Heart right ventricle (tissue), 16 donors: Measurements from ENCODE around the gene SLC35F3. TPM values are rescaled to one million over a fixed set of nuclear protein-coding genes. Genes with fewer than 3 reads are reported as not detected.

Experiments
- ATAC-seq, 8 donors: fragments of 200-7000 bp; cut with Tn5 transposase; one replicate each; pipeline ENCODE4 v1.9.1; 2020; ENCODE audit warnings: mild to moderate bottlenecking in 8 of 8, moderate library complexity in 8 of 8, moderate number of reproducible peaks in 1 of 8
- DNase-seq, 2 donors: peaks; one replicate each; pipeline ENCODE4 v3.0.0-alpha.2; 2020
- H3K27ac ChIP-seq, 10 donors: fragments of 200-600 bp; sonication (generic) in 2 of 10; one replicate each; pipeline versions ENCODE4 v1.5.0 to v1.8.0; 2020 to 2022; ENCODE audit warnings: mild to moderate bottlenecking in 3 of 10
- H3K27me3 ChIP-seq, 7 donors: fragments of 200-600 bp; one replicate each; pipeline ENCODE4 v1.8.0; 2021 to 2022; ENCODE audit warnings: mild to moderate bottlenecking in 2 of 7
- H3K36me3 ChIP-seq, 9 donors: fragments of 200-600 bp; sonication (generic) in 1 of 9; one replicate each; pipeline versions ENCODE4 v1.5.0 to v1.8.0; 2020 to 2022; ENCODE audit warnings: mild to moderate bottlenecking in 2 of 9
- H3K4me1 ChIP-seq, 9 donors: fragments of 200-600 bp; sonication (generic) in 1 of 9; one replicate each; pipeline versions ENCODE4 v1.5.0 to v1.8.0; 2020 to 2022; ENCODE audit warnings: mild to moderate bottlenecking in 4 of 9
- H3K4me3 ChIP-seq, 10 donors: fragments of 200-600 bp; sonication (generic) in 2 of 10; one replicate each; pipeline versions ENCODE4 v1.5.0 to v1.8.0; 2020 to 2022; ENCODE audit warnings: mild to moderate bottlenecking in 7 of 10, moderate library complexity in 2 of 10
- H3K9me3 ChIP-seq, 11 donors: fragments of 200-600 bp in 10 of 11; sonication (generic) in 2 of 11; one replicate each; pipeline versions ENCODE4 v1.5.0 to v1.8.0; 2013 to 2022; ENCODE audit warnings: mild to moderate bottlenecking in 2 of 11, control low read depth in 1 of 11, moderate library complexity in 1 of 11
- WGBS, 2 donors: extraction: QIAGEN DNeasy Blood & Tissue Kit; methylation state at CpG; one replicate each; pipeline ENCODE4 v1.1.7; 2013; ENCODE audit warnings: inconsistent platforms in 1 of 2; 5-methylcytosine and 5-hydroxymethylcytosine counted together
- intact Hi-C, 10 donors: fragments of 100-400 bp; cut with DNase I; formaldehyde crosslinking; loops; one replicate each; pipeline versions ENCODE4 v1.11.1 to v1.14.2; 2022
- polyA plus RNA-seq, 2 donors: library from polyadenylated mRNA; stranded (reverse); fragments of 200-250 nt; gene quantifications; one replicate each; pipeline ENCODE4 v1.2.3, GENCODE V29; 2013
- total RNA-seq, 10 donors: library from RNA; stranded (reverse); fragmentation: NEBNext Ultra II Directional in 3 of 10; extraction: Animal tissue kit (Norgen Biotek cat#: 25700) in 3 of 10; gene quantifications; one replicate each; pipeline versions ENCODE4 v1.2.1 to v1.2.4, GENCODE V29; 2021 to 2023
- TF ChIP-seq, protein P1 (sequence below), 9 donors: fragments of 200-600 bp; sonication (generic) in 2 of 9; IDR thresholded peaks; one replicate each; pipeline versions ENCODE4 v1.5.0 to v1.8.0; 2021 to 2022; ENCODE audit warnings: antibody characterized with exemption in 9 of 9, mild to moderate bottlenecking in 5 of 9, moderate library complexity in 1 of 9
- donor health status: Arrhythmogenic right ventricular cardiomyopathy.
- donor health status: ischemic (EF 13 %, LVEDD 7.1; RV severe dilation, severe dysfunction).
- donor health status: healthy with polysubstance abuse.
- donor health status: DM: no; HTN: yes; CAD: no.
- donor health status: DM: no; HTN: no; CAD: no.
- donor health status: ischemic (EF 25% LVEDD 6.9; RV normal size, moderate dysfunction).
- donor health status: ischemic (EF 25% LVEDD 5.7; RV mildly dilated, moderate dysfunction).
- donor health status: healthy.
- donor health status: DM: yes; HTN: yes; CAD: no.
- donor health status: Ischemic cardiomyopathy.
- donor health status: ischemic (EF 35%, LVEDD 5.7; RV mildly dilated, moderate dysfunction).
- donor health status: nonischemic (EF 11% LVEDD 7.7; RV severe dilation, severe dysfunction).
- donor health status: DM: yes; HTN: yes; CAD: no.
- donor health status: PGD.
- donor health status: ischemic (EF 29% LVEDD 5.4; RV normal size, mild dysfunction).
- donor health status: nonischemic (EF 23%, LVEDD 6.1; RV moderate dilation, normal function).

SLC35F3 gene
- total and polyA plus RNA-seq, 12 donors = 0.04 to 0.09 (median 0.09) TPM; not detected in 9

DNA sequence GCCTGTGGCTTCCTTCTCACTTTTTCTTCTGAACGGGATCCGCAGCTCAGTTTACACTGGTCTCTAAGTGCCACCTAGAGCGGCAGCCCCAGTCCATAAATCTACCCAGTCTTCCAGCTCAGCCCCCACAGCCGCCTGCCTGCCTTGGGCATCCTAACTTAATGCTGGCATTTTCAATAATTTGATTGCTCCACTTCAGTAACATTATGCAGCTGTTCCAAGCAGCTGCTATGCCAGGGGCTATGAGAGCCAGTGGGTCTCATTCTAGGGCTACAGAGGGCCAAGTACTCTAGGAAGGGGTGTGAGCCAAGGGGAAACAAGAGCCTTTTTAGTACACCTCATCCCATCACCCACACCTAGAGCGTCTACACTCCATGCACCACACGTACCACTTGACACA lies 420.3 kb downstream of the SLC35F3 start:
- Histone ChIP-seq H3K4me1 (peaks cover 0 to 11% (median 0%) of the 10 kb centered on the region in 9 donors), H3K27me3 (peaks cover 0 to 69% (median 54%) of the 10 kb centered on the region in 7 donors), H3K9me3 (no peaks in the 10 kb centered on the region), H3K27ac (no peak overlapping the region), H3K4me3 (no peak overlapping the region), H3K36me3 (no peaks in the 10 kb centered on the region)
- TF ChIP-seq, protein P1, sequence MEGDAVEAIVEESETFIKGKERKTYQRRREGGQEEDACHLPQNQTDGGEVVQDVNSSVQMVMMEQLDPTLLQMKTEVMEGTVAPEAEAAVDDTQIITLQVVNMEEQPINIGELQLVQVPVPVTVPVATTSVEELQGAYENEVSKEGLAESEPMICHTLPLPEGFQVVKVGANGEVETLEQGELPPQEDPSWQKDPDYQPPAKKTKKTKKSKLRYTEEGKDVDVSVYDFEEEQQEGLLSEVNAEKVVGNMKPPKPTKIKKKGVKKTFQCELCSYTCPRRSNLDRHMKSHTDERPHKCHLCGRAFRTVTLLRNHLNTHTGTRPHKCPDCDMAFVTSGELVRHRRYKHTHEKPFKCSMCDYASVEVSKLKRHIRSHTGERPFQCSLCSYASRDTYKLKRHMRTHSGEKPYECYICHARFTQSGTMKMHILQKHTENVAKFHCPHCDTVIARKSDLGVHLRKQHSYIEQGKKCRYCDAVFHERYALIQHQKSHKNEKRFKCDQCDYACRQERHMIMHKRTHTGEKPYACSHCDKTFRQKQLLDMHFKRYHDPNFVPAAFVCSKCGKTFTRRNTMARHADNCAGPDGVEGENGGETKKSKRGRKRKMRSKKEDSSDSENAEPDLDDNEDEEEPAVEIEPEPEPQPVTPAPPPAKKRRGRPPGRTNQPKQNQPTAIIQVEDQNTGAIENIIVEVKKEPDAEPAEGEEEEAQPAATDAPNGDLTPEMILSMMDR (IDR thresholded peaks at IDR 0.05) = no peak
- WGBS, 2 donors = 78 to 82% methylated on average over 6 of the region's 6 CpGs
- DNase-seq (no peak), ATAC-seq (no peak)
- intact Hi-C loops = loop anchor here in 1 of 10 donors (10.0 kb wide), 1 partner anchor 180 kb away; no protein-coding TSS in a partner anchor

DNA sequence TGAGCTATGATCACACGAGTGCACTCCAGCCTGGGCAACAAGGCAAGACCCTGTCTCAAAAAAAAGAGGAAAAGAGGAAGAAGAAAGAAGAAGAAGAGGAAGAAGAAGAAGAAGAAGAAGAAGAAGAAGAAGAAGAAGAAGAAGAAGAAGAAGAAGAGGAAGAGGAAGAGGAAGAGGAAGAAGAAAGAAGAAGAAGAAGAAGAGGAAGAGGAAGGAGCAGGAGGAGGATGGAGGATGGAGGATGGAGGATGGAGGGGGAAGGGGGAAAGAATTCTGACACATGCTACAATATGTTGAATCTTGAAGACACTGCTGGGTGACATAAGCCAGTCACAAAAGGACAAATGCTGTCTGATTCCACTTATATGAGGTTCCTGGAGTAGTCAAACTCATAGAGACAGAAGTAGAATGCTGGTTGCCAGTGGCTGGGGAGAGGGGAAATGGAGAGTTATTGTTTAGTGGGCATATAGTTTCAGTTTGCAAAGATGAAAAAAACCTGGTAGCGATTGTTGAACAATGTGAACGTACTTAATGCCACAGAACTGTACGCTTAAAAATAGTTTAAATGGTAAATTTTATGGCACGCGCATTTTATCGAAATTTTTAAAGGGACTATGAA lies 421.5 kb downstream of the SLC35F3 start:
- intact Hi-C loops = loop anchor here in 1 of 10 donors (10.0 kb wide), 1 partner anchor 181 kb away; no protein-coding TSS in a partner anchor
- H3K36me3 ChIP-seq = no peaks in the 10 kb centered on the region
- WGBS, 2 donors = 63 to 66% methylated on average over 7 of the region's 7 CpGs
- H3K27ac ChIP-seq = peak overlapping the region in 1 of 10 donors; percentile 49
- H3K4me1 ChIP-seq = peaks cover 0 to 11% (median 0%) of the 10 kb centered on the region in 9 donors
- no peaks in the 10 kb centered on the region for H3K9me3 ChIP-seq
- TF ChIP-seq, protein P1 (IDR thresholded peaks at IDR 0.05) = no peak
- H3K27me3 ChIP-seq = peaks cover 0 to 63% (median 45%) of the 10 kb centered on the region in 7 donors
- H3K4me3 ChIP-seq = peak overlapping the region in 8 of 10 donors; percentile 7 to 50 (median 40)
- DNase-seq (no peak), ATAC-seq (no peak)

DNA sequence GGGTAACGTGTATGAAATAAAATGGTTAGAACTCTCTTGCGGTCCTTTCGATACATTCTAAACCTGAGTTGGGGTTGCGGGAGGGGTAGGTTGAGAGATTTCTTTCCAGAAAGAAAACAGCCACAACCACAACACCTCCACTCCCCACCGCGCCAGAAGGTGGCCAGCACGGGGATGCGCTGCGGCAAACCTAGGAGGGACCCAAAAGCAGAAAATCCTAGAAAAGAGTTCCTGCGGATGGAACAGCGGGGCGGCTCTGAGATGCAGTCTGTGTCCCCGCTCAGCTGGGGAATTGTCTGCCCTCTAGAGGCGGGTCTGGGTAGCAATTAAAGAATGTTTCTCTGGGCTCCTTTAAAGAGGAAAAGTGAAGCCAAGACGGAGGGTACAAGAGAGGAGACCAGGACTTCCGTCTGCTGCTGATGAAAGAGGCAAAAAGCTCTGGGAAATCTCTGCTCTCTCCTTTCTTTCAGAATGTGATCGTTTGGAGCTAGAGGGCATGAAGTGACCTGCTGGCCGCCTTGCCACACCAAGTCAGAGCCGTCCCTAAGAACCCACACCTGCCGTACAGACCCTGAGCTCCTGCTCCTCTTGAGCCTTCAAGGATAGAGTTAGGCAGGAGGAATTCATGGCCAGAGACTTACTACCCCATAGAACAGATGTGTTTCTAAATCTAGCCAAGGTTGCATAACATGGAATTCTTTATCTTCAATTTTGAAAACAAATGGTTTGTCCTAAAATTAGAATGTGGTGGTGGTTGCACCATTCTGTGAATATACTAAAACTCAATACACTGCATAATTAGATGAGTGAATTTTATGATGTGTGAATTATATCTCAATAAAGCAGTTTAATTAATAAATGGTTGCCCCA lies 422.3 kb downstream of the SLC35F3 start:
- peaks cover 0 to 63% (median 38%) of the 10 kb centered on the region in 7 donors for H3K27me3 ChIP-seq
- peak overlapping the region in 8 of 10 donors; percentile 7 to 50 (median 40) for H3K4me3 ChIP-seq
- peaks cover 0 to 15% (median 0%) of the 10 kb centered on the region in 9 donors for H3K4me1 ChIP-seq
- H3K36me3 ChIP-seq = no peaks in the 10 kb centered on the region
- ATAC-seq (peak in 6 of 8 donors; percentile 55 to 80 (median 72)), DNase-seq (peak in 1 of 2 donors; percentile 29)
- no peaks in the 10 kb centered on the region for H3K9me3 ChIP-seq
- intact Hi-C loops = loop anchor here in 1 of 10 donors (10.0 kb wide), 1 partner anchor 182 kb away; no protein-coding TSS in a partner anchor
- TF ChIP-seq, protein P1 (IDR thresholded peaks at IDR 0.05) = peak; percentile 43 to 82 (median 74)
- 22 to 24% methylated on average over 20 of the region's 20 CpGs for WGBS, 2 donors
- peak overlapping the region in 1 of 10 donors; percentile 49 for H3K27ac ChIP-seq

DNA sequence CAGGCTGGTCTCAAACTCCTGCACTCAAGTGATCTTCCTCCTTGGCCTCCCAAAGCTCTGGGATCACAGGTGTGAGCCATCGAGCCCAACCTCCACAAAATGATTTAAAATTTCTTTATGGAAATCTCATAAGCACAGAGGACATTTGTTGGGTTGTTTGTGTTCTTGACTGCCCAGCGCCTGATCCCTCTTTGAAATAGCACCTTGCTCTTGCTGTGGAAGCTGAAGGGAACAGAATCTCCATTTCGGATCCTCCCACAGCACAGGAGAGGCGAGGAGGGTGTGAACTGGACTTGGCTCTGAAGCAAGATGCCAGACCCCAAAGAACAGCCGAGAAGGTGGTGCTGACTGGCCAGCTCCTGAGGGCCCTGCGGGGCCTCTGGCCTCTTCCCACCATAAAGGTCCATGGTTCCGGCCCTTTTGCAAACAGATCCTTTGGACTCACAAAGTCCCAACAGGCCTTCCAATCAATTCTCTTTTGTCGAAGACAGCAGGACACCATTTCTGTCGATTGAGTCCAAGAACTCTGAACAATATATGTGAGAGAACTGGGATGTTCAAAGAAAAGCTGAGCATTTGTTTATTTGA lies 423.2 kb downstream of the SLC35F3 start:
- Histone ChIP-seq H3K4me3 (no peak overlapping the region), H3K27me3 (peaks cover 0 to 64% (median 31%) of the 10 kb centered on the region in 7 donors), H3K9me3 (no peaks in the 10 kb centered on the region), H3K36me3 (no peaks in the 10 kb centered on the region), H3K27ac (no peak overlapping the region), H3K4me1 (peaks cover 0 to 15% (median 0%) of the 10 kb centered on the region in 9 donors)
- WGBS, 2 donors = 80 to 87% methylated on average over 9 of the region's 9 CpGs
- intact Hi-C loops = loop anchor here in 1 of 10 donors (10.0 kb wide), 1 partner anchor 183 kb away; no protein-coding TSS in a partner anchor
- TF ChIP-seq, protein P1 (IDR thresholded peaks at IDR 0.05) = no peak
- ATAC-seq = no peak
- no peak for DNase-seq
